ENCODE results near the gene PIN4. TPM values are rescaled to one million over a fixed set of nuclear protein-coding genes. Genes with fewer than 3 reads are reported as not detected.
"Not testable (repeated sequence)": the region's sequence is repeated elsewhere in the genome, so short reads cannot be mapped to it uniquely, and the experiment has no call there.

The PIN4 gene
- 13.4 TPM for total RNA-seq

DNA sequence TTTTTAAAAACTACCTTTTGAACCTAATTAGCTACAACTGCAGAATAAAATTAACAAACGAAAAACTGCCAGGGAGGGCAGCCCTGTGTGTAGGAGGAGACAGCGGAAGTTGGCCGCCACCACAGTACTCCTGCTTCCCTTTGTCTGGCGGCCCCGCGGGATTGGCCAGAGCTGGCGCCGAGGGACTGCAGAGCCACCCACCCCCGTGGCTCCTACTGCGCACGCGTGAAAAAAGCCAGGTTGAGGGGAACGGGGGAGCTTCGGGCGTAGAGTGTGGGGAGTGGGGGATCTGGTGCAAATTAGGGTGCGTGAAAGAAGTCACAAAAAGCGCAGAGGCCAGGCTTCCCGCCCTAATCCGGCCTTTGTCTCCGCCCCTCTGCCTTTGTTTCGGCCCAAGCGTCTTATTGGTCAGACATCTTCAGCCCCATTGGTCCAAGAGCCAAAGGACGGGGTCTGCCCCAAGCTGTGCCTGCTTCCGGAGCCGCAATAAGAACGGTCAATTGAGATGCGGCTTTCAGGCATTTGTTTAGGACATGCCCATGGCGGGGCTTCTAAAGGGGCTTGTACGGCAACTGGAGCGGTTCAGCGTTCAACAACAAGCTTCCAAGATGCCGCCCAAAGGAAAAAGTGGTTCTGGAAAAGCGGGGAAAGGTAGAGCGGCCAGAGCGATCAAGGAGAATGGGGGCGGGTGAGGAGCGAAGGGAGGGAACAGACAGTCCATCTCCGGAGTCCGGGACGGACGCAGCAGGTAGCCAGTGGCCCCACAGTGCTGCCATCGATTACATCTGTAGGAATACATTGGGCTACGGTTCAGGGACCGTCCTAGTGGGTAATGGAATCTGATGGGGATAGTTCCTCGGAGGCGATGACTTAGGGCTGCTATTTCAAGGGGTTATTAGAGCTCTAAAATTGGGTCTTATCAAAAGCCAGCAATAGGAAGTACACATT lies at the start of gene PIN4:
Gene PIN4, plus strand, starts transcription at position 580 of the 948 bp plus-strand sequence. Its CDS starts 29 bp downstream, at position 609.
- DNase-seq (ENCODE audit: low spot score) = peak; percentile 91

DNA sequence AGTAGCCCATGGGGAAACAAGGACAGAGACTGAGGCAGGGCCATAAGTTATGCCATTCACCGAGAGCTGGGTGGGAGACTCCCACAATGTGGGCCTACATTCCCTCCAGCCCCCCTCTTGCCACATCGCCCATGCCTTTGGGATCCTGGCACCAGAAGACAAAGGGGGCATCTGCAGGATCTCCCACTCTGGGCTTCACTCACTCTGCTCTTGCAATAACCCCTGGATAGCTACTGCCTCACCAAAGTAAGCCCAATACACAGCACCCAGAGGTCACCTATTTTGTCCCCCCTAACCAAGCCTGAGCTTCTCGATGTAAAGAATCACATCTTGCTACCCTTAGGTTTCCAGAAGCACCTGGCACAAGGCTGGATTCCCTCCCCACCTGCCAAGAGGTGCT lies 49.1 kb upstream of the PIN4 start:
- no peak for DNase-seq (ENCODE audit: low spot score)

GRCh38 chrX:72133851-72134546 lies 47.6 kb upstream of the PIN4 start:
- DNase-seq (ENCODE audit: low spot score) = no peak

GRCh38 chrX:72137846-72138495 lies 43.6 kb upstream of the PIN4 start:
- no peak for DNase-seq (ENCODE audit: low spot score)

DNA sequence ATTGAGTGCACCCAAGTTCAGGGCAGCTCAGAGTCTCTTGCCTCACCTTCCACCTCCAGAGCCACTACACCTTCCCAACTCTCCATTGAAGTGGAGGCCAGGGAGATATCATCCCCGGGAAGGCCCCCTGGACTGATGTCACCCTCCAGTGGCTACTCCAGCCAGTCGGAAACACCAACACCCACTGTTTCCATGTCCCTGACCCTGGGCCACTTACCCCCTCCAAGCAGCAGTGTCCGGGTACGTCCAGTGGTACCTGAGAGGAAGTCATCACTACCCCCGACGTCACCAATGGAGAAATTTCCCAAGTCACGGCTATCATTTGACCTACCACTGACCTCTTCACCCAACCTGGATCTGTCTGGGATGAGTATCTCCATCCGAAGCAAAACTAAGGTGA lies 42.0 kb upstream of the PIN4 start:
- DNase-seq (ENCODE audit: low spot score) = no peak

DNA sequence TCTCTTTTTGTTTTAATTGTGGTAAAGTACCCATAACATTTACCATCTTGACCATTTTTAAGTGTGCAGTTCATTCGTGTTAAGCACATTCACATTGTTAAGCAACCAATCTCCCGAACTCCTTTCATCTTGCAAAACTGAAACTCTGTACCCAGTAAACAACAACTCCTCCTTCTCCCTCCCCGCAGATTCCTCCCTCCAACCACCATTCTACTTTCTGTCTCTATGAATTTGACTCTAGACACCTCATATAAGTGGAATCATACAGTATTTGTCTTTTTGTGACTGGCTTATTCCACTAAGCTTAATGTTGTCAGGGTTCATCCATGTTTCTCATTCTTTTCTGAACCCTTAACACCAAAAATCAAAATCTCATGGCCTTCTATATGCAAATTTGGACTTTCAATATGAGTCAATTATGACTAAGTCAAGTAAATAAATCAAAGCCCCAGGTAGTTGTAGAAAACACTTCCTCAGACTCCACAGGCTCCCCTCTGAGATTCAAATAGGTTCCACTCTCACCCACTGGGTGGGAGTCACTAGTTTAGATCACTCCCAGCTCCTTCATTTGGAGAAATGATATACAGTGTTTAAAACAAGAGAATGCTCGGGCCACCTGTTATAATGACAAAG lies 40.1 kb upstream of the PIN4 start:
- no peak for DNase-seq (ENCODE audit: low spot score)

DNA sequence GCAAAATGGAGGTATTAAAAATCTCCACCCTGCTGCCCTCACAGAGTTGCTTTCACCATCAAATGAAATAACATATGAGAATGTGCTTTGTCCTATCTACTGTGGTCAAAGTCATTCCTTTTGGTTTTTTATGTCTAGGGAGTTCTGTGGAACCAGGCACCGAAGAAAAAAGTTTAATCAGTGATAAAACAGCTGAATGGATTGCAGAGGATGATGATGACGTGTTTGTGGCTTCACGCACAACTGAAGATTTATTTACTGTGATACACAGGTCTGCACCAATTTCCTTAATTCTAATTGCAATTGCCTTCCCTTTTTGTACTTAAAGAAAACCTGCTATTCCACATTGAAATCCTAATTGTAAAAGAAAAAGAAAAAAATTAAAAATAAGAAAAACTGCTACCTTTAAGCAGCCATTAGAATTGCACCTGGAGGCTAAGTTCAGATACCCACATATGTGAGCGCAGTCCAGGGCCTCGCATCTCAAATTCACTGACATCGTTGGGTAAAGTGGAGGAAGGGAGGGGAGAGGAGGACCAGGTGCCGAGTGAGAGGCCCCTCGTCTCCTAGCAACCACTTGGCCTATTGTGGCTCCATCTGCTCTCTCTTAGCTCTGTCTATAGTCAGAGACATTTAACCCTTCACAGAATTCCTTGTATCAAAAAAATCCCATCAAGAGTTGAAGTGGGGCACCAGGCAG lies 39.3 kb upstream of the PIN4 start:
- no peak for DNase-seq (ENCODE audit: low spot score)

DNA sequence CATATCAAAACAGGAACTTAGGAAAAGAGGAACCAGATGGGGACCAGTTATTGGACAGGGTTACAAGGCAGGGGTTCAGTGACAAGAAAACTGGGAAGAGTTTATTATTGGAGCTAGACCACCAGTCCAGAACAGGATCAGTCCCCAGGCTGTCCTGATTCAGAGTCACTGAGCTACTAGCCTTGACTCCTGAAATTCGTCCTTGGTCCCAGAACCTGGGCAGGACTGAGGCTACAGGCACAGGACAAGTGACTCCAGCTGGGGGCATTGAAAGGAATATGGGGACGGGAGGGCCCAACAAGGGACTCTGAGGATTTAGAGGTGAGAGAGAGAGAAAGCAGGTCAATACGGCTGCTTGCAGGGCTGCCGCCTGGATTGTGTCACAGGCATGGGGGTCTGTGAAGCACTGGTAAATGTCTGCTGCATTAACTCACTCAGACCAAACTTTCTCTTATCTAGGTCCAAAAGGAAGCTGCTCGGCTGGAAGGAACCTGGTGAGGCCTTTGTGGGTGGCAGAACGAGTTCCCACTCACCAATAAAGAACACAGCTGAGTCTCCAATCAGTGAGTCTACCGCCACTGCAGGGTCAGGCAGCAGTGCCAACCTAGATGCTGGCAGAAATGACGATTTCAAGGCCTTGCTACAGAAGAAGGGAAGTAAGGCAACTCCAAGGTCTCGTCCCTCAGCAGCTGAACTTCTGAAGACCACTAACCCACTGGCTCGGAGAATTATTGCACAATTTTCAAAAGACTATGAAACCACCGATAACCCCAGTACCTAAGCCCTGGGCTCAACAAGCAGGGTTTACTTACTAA lies 38.6 kb upstream of the PIN4 start:
- no peak for DNase-seq (ENCODE audit: low spot score)

- no peak for DNase-seq (ENCODE audit: low spot score)
These were observed 38.0 kb upstream of the PIN4 start for GRCh38 chrX:72143609-72143907.

DNA sequence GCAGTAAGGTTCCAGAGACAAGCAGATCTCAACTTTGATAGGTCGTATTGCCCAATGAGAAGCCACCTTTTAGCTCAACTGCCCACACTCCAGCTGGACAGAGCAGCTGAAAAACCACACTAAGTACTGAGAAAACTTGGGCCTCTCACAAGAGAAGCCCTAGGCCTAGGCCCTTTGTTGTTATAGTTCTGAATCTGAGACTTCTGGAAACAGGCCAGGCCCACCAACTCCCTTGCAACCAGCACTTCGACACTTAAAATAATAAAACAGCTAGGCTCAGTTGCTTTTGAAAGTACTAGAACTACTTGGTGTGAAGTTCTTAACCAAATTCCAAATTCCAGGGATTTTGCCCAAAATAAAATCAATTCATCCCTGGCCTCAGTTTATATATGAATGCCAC lies 36.4 kb upstream of the PIN4 start:
- DNase-seq (ENCODE audit: low spot score) = no peak

DNA sequence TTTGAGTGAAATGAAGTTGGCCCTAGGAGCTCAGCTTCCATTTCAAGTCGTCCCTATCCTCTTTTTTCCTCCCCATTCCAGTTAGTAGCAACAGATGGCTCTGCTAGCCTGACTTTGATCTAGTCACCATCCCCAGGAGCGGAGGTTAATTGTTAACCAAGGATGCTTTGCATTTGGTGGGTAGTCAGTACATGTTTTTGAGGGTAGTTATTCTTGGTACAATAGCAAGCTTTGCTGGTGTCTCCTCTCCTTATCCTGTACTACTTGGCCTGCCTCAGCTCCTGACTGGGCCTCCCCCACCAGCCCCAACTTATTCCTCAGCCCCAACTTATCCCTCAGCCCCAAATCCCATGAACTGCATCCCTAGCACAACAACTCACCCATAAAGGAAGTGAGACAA lies 35.0 kb upstream of the PIN4 start:
- no peak for DNase-seq (ENCODE audit: low spot score)

GRCh38 chrX:72158773-72159172 lies 22.8 kb upstream of the PIN4 start:
- DNase-seq (ENCODE audit: low spot score) = no peak

- DNase-seq (ENCODE audit: low spot score) = no peak
These were observed 21.8 kb upstream of the PIN4 start for GRCh38 chrX:72159769-72160168.

- no peak for DNase-seq (ENCODE audit: low spot score)
These were observed 16.0 kb upstream of the PIN4 start for GRCh38 chrX:72165551-72165950.

DNA sequence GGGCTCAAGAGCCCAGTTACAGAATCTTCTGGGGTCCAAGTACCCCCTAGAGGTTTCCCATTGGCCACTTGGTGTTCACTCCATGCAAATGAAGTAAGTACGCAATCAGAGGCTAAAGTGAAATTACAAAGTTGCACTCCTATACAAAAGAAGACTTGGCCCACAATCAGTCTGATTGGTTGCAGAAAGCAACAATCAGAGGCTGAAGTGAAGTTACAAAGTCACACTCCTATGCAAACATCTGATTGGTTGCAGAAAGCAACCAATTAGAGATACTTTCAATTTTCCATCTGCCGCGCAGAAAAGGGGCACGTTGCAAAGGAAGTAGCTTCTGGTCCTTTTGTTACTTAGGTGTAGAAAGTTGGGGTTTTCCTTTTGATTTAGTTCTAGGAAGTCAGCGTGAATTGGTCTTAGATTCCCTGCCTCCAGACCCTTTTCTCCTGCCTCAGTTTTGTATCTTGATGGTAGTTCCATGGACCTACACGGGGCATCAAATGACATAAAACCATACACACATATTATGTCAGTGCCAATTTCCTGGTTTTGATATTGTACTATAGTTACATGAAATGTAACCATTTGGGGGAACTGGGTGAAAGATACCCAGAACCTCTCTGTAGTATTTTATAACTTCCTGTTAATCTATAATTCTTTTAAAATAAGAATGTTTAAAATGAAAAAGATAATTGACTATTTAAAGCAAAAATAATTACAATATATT lies 12.4 kb upstream of the PIN4 start:
- no peak for DNase-seq (ENCODE audit: low spot score)

DNA sequence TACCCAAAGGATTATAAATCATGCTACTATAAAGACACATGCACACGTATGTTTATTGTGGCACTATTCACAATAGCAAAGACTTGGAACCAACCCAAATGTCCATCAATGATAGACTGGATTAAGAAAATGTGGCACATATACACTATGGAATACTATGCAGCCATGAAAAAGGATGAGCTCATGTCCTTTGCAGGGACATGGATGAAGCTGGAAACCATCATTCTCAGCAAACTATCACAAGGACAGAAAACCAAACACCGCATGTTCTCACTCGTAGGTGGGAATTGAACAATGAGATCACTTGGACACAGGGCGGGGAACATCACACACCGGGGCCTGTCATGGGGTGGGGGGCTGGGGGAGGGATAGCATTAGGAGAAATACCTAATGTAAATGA lies 5.3 kb upstream of the PIN4 start:
- not testable (repeated sequence) for DNase-seq (ENCODE audit: low spot score)

GRCh38 chrX:72176981-72177380 lies 4.6 kb upstream of the PIN4 start:
- no peak for DNase-seq (ENCODE audit: low spot score)

DNA sequence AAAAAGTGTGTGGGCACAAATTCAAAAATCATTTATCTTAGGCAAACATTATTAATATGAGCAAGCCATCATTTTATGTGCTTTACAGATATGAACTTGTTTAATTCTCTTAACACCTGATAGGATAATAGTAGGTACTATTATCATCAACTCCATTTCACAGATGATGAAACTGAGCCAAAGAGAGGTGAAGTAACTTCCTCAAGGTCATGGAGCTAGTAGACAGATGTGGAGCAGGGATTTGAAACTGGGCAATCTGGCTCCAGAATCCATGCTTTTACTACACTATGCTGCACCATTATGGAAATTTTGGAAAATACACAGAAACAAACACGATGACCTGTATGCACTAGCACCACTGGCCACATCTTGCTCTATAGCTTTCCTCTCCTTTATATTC lies 1.0 kb upstream of the PIN4 start:
- DNase-seq (ENCODE audit: low spot score) = no peak

DNA sequence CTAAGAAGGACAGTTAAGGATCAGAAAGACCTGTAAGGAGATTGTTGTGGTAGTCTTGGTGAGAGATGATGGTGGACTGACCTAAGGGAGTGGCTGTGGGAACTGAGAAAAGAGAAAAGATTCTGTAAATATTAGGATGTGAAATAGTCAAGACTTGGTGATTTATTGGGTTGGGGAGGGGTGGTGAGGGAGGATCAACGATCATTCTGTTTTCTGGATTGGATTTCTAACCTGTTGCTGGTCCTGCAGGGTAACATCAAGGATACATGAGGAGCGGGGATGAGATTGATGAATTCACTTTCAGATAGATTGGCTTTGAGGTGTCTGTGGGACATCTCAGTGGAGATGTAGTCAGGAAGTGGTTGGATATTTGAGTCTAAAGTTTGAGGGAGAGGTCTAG lies 1.4 kb downstream of the PIN4 start:
- no peak for DNase-seq (ENCODE audit: low spot score)
